IMR-90 (cell line): ENCODE measurements around the gene ITPR3.

Source experiments
- BHLHE40 ChIP-seq: fragments of 150-350 bp; IDR thresholded peaks from 2 replicates; pipeline ENCODE4 v1.6.1; 2016; ENCODE audit warnings: mild to moderate bottlenecking, low read depth, low read length
- CEBPB ChIP-seq: IDR thresholded peaks from 2 replicates; pipeline ENCODE4 v1.6.1; 2012; ENCODE audit warnings: low read depth, low read length, improper control_type of control experiment
- MAFK ChIP-seq: IDR thresholded peaks from 2 replicates; pipeline ENCODE4 v1.6.1; 2012; ENCODE audit warnings: low read depth, low read length, improper control_type of control experiment
- MAZ ChIP-seq: IDR thresholded peaks from 2 replicates; pipeline ENCODE4 v1.6.1; 2012; ENCODE audit warnings: low read depth, mild to moderate bottlenecking, low read length, improper control_type of control experiment, moderate library complexity, borderline replicate concordance
- MXI1 ChIP-seq: IDR thresholded peaks from 2 replicates; pipeline ENCODE4 v1.6.1; 2012; ENCODE audit warnings: low read depth, mild to moderate bottlenecking, low read length, moderate library complexity, borderline replicate concordance
- POLR2A ChIP-seq: IDR thresholded peaks from 2 replicates; pipeline ENCODE4 v1.6.1; 2012; ENCODE audit warnings: mild to moderate bottlenecking, low read depth, low read length
- RAD21 ChIP-seq: IDR thresholded peaks from 2 replicates; pipeline ENCODE4 v1.6.1; 2012; ENCODE audit warnings: low read length, improper control_type of control experiment
- RCOR1 ChIP-seq: IDR thresholded peaks from 2 replicates; pipeline ENCODE4 v1.6.1; 2012; ENCODE audit warnings: mild to moderate bottlenecking, low read length, improper control_type of control experiment; ENCODE audit not compliant: insufficient replicate concordance
- RFX5 ChIP-seq: IDR thresholded peaks from 2 replicates; pipeline ENCODE4 v1.8.0; 2012; ENCODE audit warnings: low read depth, mild to moderate bottlenecking, low read length, moderate library complexity
- TF ChIP-seq, protein P1 (sequence below): conservative IDR thresholded peaks from 2 replicates; pipeline ENCODE4 v1.5.1; 2012; ENCODE audit warnings: mild to moderate bottlenecking, low read depth, low read length, improper control_type of control experiment

DNA sequence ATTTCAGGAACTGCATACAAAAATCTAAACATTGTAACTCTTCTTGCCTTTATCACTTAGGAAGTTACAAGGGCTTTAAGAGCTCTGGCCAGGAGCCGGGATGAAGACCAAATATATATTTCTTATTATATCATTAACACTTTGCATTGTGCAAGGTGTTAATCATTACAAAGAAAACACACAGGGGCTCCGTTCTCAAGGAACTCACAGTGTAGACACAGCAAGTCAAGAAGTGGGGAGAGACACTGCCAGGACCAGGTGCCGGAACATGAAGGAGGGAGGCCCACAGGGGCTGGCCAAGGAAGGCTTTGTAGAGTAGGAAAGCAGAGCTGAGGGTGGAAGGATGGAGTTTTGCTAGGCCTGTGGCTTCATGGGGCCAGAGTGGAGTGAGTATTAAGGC lies 17.4 kb downstream of the ITPR3 start:
- TF ChIP-seq RAD21 (no peak), RCOR1 (no peak), CEBPB (no peak), MAZ (no peak), POLR2A (no peak), MXI1 (no peak), MAFK (no peak), BHLHE40 (no peak), RFX5 (no peak)
- TF ChIP-seq, protein P1, sequence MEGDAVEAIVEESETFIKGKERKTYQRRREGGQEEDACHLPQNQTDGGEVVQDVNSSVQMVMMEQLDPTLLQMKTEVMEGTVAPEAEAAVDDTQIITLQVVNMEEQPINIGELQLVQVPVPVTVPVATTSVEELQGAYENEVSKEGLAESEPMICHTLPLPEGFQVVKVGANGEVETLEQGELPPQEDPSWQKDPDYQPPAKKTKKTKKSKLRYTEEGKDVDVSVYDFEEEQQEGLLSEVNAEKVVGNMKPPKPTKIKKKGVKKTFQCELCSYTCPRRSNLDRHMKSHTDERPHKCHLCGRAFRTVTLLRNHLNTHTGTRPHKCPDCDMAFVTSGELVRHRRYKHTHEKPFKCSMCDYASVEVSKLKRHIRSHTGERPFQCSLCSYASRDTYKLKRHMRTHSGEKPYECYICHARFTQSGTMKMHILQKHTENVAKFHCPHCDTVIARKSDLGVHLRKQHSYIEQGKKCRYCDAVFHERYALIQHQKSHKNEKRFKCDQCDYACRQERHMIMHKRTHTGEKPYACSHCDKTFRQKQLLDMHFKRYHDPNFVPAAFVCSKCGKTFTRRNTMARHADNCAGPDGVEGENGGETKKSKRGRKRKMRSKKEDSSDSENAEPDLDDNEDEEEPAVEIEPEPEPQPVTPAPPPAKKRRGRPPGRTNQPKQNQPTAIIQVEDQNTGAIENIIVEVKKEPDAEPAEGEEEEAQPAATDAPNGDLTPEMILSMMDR = no peak
